GM18526 (cell line): ENCODE measurements around the gene FGF3.

Source experiments
- POLR2A ChIP-seq: IDR thresholded peaks from 3 replicates; pipeline ENCODE4 v1.6.1; 2011; ENCODE audit not compliant: insufficient read length; ENCODE audit errors: extremely low read depth

FGF3 gene

GRCh38 chr11:69834811-69835800 is 15.9 kb upstream of the FGF3 start:
- no peak for TF ChIP-seq POLR2A

- no peak for TF ChIP-seq POLR2A
These were observed 15.0 kb upstream of the FGF3 start for GRCh38 chr11:69834251-69834650.

- no peak for TF ChIP-seq POLR2A
These were observed 13.6 kb upstream of the FGF3 start for GRCh38 chr11:69832561-69833413.

GRCh38 chr11:69831985-69832384 is 12.8 kb upstream of the FGF3 start:
- TF ChIP-seq POLR2A: no peak

- no peak for TF ChIP-seq POLR2A
These were observed 10.9 kb upstream of the FGF3 start for GRCh38 chr11:69830086-69830485.

- TF ChIP-seq POLR2A: no peak
These were observed 9.7 kb upstream of the FGF3 start for GRCh38 chr11:69828971-69829344.

GRCh38 chr11:69828276-69828970 is 9.2 kb upstream of the FGF3 start:
- TF ChIP-seq POLR2A: no peak

- no peak for TF ChIP-seq POLR2A
These were observed 7.6 kb upstream of the FGF3 start for GRCh38 chr11:69826773-69827172.

- no peak for TF ChIP-seq POLR2A
These were observed 6.7 kb upstream of the FGF3 start for GRCh38 chr11:69825941-69826340.

- TF ChIP-seq POLR2A: no peak
These were observed 6.0 kb upstream of the FGF3 start for GRCh38 chr11:69825037-69825834.

GRCh38 chr11:69823641-69824265 is 4.5 kb upstream of the FGF3 start:
- TF ChIP-seq POLR2A: no peak

- TF ChIP-seq POLR2A: no peak
These were observed 3.7 kb upstream of the FGF3 start for GRCh38 chr11:69822676-69823494.

- TF ChIP-seq POLR2A: no peak
These were observed 2.4 kb upstream of the FGF3 start for GRCh38 chr11:69821511-69822040.
